Superior temporal gyrus (tissue), 1 donor: Measurements from ENCODE around the gene CAMK2B.
"Not testable (repeated sequence)": the region's sequence is repeated elsewhere in the genome, so short reads cannot be mapped to it uniquely, and the experiment has no call there.

Experiments used
- DNase-seq: peaks from one replicate; pipeline ENCODE4 v3.0.0-alpha.2; 2016; ENCODE audit errors: extremely low spot score

Gene CAMK2B

DNA sequence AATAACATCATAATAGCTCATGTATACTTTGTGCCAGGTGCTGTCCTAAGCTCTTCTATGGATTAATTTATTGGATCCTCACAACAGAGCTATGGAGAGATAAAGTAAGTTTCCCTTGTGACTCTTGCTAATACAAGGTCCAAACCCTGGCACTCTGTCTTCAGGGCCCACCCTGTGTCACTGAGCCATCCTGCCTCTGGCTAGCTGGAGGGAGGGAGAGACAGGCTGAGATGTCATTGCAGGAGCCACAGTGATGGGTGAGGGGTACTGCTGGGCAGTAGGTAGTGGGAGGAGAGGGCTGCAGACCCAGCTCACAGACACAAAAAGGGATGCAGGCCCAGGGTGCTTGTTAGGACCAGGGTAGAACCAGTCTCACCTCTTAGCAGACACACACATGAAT is 153.0 kb downstream of the CAMK2B start:
- DNase-seq: no peak

DNA sequence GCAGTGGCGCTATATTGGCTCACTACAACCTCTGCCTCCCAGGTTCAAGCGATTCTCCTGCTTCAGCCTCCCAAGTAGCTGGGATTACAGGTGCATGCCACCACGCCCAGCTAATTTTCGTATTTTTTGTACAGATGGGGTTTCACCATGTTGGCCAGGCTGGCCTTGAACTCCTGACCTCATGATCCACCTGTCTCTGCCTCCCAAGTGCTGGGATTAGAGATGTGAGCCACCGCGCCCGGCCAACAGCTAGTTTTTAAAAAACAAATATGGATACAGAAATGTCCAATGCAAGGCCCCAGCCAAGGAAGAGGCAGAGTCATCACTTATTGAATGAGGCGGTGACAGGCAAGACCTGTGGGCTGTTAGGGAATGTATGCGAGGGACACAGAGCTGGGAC is 153.5 kb downstream of the CAMK2B start:
- DNase-seq: not testable (repeated sequence)

DNA sequence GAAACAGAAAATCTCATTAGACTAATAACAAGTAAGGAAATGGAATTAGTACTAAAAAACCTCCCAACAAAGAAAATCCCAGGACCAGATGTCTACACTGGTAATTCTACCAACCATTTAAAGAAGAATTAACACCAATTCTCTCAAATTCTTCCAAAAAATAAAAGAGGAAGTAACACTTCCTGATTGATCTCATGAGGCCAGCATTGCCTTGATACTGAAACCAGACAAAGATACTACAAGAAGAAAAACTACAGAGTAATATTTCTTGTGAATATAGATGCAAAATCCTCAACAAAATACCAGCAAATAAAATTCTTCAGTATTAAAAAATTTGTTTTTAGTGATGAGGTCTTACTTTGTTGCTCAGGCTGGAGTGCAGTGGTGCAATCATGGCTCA is 157.5 kb downstream of the CAMK2B start:
- no peak for DNase-seq
